ENCODE results near the gene ZZZ3. TPM values are rescaled to one million over a fixed set of nuclear protein-coding genes. Genes with fewer than 3 reads are reported as not detected.
"Not testable (repeated sequence)": the region's sequence is repeated elsewhere in the genome, so short reads cannot be mapped to it uniquely, and the experiment has no call there.

Gene ZZZ3
- total RNA-seq, 4 donors from 2014 or later, result 36.6 to 182 (median 79.6) TPM

DNA sequence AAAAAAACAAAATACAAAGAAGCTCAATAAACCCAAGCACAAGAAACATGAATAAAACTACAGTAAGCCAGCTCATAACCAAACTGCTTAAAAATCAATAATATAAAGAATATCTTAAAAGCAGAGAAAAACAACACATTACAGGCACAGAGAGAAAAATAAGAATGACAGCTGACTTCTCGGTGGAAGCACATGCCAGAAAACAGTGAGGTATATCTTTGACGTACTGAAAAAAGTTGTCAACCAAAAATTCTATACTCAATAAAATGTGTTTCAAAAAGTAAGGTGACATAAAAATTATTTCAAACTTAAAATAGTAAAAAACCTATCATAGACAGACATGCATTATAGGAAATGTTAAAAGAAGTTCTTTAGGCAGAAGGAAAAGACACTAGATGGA is 33.3 kb downstream of the ZZZ3 start:
- no peak overlapping the region for H3K27ac ChIP-seq
- H3K4me1 ChIP-seq, result no peaks in the 10 kb centered on the region
- intact Hi-C loops (cut with DNase I; ENCODE audit: low total_unique reads), result no loop called here
- TF ChIP-seq POLR2A (IDR thresholded peaks at IDR 0.05), result no peak
- no peaks in the 10 kb centered on the region for H3K36me3 ChIP-seq
- H3K4me3 ChIP-seq, result no peak overlapping the region
- no peak for DNase-seq
- H3K27me3 ChIP-seq, result no peaks in the 10 kb centered on the region
- peaks cover 0 to 7% of the 10 kb centered on the region in 2 donors for H3K9me3 ChIP-seq

DNA sequence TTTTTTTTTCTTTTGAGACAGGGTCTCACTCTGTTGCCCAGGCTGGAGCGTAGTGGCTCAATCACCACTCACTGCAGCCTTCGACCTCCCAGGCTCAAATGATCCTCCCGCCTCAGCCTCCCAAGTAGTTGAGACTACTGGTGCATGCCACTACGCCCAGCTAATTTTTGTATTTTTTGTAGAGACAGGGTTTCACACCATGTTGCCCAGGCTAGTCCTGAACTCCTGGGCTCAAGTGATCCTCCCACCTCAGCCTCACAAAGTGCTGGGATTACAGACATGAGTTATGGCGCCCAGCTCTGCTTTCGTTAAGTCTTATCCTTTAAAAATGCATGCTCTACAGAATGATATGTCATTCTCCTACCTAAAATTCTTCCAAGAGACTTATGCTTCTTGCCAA is 36.2 kb downstream of the ZZZ3 start:
- intact Hi-C loops (cut with DNase I; ENCODE audit: low total_unique reads); H3K27ac ChIP-seq; H3K4me3 ChIP-seq; H3K36me3 ChIP-seq; H3K4me1 ChIP-seq; DNase-seq; H3K9me3 ChIP-seq; H3K27me3 ChIP-seq: not testable (repeated sequence)

DNA sequence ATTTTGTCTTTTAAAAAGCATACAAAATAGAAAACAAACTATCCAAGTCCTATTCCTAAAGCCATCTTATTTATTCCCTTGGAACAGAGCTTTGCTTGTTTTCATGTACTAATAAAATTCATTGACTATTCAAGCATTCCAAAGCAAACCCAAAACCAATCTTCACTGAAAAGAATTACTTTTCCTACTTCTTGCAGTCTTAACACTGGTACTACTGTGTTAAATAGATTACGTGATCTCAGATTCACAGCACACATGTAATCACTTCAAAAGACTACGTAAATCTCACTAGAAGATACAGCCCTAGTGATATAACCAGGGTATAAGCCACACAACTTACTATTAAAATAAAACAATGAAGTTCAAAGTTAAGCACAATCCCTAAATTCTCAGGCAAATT is 39.0 kb downstream of the ZZZ3 start:
- Histone ChIP-seq H3K27me3 (no peaks in the 10 kb centered on the region), H3K27ac (no peak overlapping the region), H3K4me1 (no peaks in the 10 kb centered on the region), H3K4me3 (no peak overlapping the region), H3K36me3 (no peaks in the 10 kb centered on the region), H3K9me3 (no peaks in the 10 kb centered on the region)
- TF ChIP-seq POLR2A (IDR thresholded peaks at IDR 0.05), result no peak
- TF ChIP-seq, protein P1, sequence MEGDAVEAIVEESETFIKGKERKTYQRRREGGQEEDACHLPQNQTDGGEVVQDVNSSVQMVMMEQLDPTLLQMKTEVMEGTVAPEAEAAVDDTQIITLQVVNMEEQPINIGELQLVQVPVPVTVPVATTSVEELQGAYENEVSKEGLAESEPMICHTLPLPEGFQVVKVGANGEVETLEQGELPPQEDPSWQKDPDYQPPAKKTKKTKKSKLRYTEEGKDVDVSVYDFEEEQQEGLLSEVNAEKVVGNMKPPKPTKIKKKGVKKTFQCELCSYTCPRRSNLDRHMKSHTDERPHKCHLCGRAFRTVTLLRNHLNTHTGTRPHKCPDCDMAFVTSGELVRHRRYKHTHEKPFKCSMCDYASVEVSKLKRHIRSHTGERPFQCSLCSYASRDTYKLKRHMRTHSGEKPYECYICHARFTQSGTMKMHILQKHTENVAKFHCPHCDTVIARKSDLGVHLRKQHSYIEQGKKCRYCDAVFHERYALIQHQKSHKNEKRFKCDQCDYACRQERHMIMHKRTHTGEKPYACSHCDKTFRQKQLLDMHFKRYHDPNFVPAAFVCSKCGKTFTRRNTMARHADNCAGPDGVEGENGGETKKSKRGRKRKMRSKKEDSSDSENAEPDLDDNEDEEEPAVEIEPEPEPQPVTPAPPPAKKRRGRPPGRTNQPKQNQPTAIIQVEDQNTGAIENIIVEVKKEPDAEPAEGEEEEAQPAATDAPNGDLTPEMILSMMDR (IDR thresholded peaks at IDR 0.05), result no peak
- intact Hi-C loops (cut with DNase I; ENCODE audit: low total_unique reads), result no loop called here
- DNase-seq, result no peak

DNA sequence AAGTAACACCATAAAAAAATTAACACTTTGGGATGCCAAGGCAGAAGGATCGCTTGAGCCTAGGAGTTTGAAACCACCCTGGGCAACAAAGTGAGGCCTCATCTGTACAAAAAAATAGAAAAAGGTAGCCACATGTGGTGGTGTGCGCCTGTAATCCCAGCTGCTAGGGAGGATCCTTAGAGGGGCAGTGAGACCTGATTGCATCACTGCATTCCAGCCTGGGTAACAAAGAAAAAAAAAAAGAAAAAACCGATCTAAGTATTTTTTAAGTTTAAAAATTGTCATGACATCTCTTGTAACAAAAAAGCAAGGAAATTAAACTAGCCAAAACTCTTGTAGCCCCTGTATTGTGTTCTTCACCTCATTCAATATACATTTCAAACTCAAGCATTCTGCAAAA is 39.5 kb downstream of the ZZZ3 start:
- intact Hi-C loops (cut with DNase I; ENCODE audit: low total_unique reads), result no loop called here
- no peaks in the 10 kb centered on the region for H3K4me1 ChIP-seq
- H3K9me3 ChIP-seq, result no peaks in the 10 kb centered on the region

DNA sequence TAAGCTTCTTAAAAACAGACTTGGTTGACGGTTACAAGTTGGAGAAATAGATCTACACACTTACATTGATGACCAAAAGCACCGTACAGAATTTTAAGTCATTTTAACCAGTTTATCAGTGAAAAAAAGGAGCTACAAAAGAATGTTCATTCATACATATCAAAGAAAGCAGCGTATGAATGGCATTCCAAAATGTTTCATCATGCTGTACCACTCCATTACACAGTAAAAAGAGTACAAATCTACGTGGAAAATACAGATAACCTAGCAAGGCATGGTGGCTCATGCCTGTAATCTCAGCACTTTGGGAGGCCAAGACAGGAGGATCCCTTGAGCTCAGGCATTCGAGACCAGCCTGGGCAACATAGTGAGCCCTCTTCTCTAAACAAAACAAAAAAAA is 40.3 kb downstream of the ZZZ3 start:
- Histone ChIP-seq H3K9me3 (no peaks in the 10 kb centered on the region), H3K4me1 (no peaks in the 10 kb centered on the region), H3K36me3 (no peaks in the 10 kb centered on the region), H3K27me3 (no peaks in the 10 kb centered on the region), H3K27ac (no peak overlapping the region), H3K4me3 (no peak overlapping the region)
- no peak for DNase-seq
- TF ChIP-seq POLR2A (IDR thresholded peaks at IDR 0.05), result no peak
- TF ChIP-seq, protein P1 (IDR thresholded peaks at IDR 0.05), result no peak
- intact Hi-C loops (cut with DNase I; ENCODE audit: low total_unique reads), result no loop called here

More for the DNA sequence above, 39.5 kb downstream of the ZZZ3 start:
- no peaks in the 10 kb centered on the region for H3K36me3 ChIP-seq
- TF ChIP-seq, protein P1 (IDR thresholded peaks at IDR 0.05), result no peak
- no peak for DNase-seq
- no peak overlapping the region for H3K27ac ChIP-seq
- H3K4me3 ChIP-seq, result no peak overlapping the region
- no peaks in the 10 kb centered on the region for H3K27me3 ChIP-seq

DNA sequence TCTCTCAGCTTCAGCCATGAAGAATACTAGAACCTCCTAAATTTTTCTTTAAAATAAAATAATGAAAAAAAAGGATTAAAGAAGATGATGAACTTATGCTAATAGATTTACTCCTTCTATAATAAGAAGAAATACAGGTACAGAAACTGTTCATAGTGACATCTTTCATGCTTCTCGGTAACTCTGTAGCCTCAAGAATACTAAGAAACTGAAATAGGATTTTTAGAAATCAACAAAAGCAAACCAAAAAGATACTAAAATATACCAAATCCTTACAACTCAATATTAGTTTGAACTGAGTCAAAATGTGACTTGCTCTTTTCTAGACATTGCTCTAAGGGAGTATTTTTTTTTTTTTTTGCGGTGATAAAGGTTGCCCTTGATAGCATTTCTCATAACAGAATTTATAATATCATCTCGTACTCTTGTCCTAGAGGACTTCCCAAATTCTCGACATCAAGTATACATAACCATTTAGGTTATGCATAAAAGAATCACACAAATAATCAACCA is 42.8 kb downstream of the ZZZ3 start:
- TF ChIP-seq, protein P1 (IDR thresholded peaks at IDR 0.05), result no peak
- TF ChIP-seq POLR2A (IDR thresholded peaks at IDR 0.05), result no peak
- intact Hi-C loops (cut with DNase I; ENCODE audit: low total_unique reads), result no loop called here

More for the DNA sequence above, 42.8 kb downstream of the ZZZ3 start:
- H3K27me3 ChIP-seq, result no peaks in the 10 kb centered on the region
- no peaks in the 10 kb centered on the region for H3K9me3 ChIP-seq
- no peaks in the 10 kb centered on the region for H3K36me3 ChIP-seq
- no peak for DNase-seq
- H3K4me3 ChIP-seq, result no peak overlapping the region
- no peak overlapping the region for H3K27ac ChIP-seq
- no peaks in the 10 kb centered on the region for H3K4me1 ChIP-seq
